Vagina (tissue), 2 donors: ENCODE data around the gene NUMB.

Source experiments
- POLR2AphosphoS5 ChIP-seq, 2 donors: sonication (generic); formaldehyde crosslinking; IDR thresholded peaks; one replicate each; pipeline ENCODE4 v1.9.0; 2017; ENCODE audit warnings: antibody characterized with exemption in 2 of 2, mild to moderate bottlenecking in 2 of 2, low read depth in 1 of 2; ENCODE audit not compliant: insufficient read depth in 1 of 2
- TF ChIP-seq, protein P1 (sequence below), 3 experiments: fragments of 450-650 bp in 2 of 3; fragments of 200-600 bp in 1 of 3; sonication (generic) in 1 of 3; IDR thresholded peaks; one replicate each; pipeline ENCODE4 v1.5.1; 2017 to 2019; ENCODE audit warnings: antibody characterized with exemption in 3 of 3, mild to moderate bottlenecking in 2 of 3, moderate library complexity in 2 of 3

DNA sequence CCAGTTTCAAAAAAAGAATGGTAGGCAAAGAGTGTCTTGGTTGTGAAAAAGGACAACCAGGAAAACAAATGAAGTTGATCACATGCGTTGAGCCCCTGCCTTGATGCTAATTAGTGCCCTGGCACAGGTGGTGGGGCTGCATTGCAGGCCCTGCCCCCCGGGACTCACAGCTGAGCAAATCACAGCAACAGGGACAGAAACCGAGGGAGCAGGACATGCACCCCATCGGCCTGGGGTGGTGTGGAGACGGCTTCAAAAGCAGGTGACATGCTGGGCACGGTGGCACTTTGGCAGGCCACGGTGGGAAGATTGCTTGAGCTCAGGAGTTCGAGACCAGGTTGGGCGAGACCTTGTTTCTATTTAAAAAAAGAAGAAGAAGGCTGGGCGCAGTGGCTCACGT, 222.2 kb downstream of the NUMB start:
- TF ChIP-seq, protein P1, sequence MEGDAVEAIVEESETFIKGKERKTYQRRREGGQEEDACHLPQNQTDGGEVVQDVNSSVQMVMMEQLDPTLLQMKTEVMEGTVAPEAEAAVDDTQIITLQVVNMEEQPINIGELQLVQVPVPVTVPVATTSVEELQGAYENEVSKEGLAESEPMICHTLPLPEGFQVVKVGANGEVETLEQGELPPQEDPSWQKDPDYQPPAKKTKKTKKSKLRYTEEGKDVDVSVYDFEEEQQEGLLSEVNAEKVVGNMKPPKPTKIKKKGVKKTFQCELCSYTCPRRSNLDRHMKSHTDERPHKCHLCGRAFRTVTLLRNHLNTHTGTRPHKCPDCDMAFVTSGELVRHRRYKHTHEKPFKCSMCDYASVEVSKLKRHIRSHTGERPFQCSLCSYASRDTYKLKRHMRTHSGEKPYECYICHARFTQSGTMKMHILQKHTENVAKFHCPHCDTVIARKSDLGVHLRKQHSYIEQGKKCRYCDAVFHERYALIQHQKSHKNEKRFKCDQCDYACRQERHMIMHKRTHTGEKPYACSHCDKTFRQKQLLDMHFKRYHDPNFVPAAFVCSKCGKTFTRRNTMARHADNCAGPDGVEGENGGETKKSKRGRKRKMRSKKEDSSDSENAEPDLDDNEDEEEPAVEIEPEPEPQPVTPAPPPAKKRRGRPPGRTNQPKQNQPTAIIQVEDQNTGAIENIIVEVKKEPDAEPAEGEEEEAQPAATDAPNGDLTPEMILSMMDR (IDR thresholded peaks at IDR 0.05): no peak
- TF ChIP-seq POLR2AphosphoS5 (IDR thresholded peaks at IDR 0.05; ENCODE audit: insufficient read depth in 1 of 2, low read depth in 1 of 2): no peak
